HG03103 (cell line): ENCODE results near the gene RNGTT.
"Not testable (repeated sequence)": the region's sequence is repeated elsewhere in the genome, so short reads cannot be mapped to it uniquely, and the experiment has no call there.

ENCODE experiments used
- ATAC-seq: cut with Tn5 transposase; IDR thresholded peaks from one replicate; pipeline ENCODE4 v1.9.1; 2021; ENCODE audit warnings: low read depth; ENCODE audit not compliant: unreplicated experiment

The RNGTT gene

GRCh38 chr6:88825856-88826255, 137.6 kb downstream of the RNGTT start:
- ATAC-seq, result no peak

GRCh38 chr6:88823998-88824397, 139.4 kb downstream of the RNGTT start:
- no peak for ATAC-seq

GRCh38 chr6:88815491-88815890, 147.9 kb downstream of the RNGTT start:
- no peak for ATAC-seq

GRCh38 chr6:88814909-88815308, 148.5 kb downstream of the RNGTT start:
- no peak for ATAC-seq

GRCh38 chr6:88813045-88813444, 150.4 kb downstream of the RNGTT start:
- no peak for ATAC-seq

GRCh38 chr6:88810701-88811100, 152.7 kb downstream of the RNGTT start:
- ATAC-seq, result no peak

GRCh38 chr6:88810089-88810488, 153.3 kb downstream of the RNGTT start:
- ATAC-seq, result no peak

GRCh38 chr6:88808381-88808780, 155.0 kb downstream of the RNGTT start:
- ATAC-seq, result no peak

- no peak for ATAC-seq
Observed at GRCh38 chr6:88807622-88808021, 155.8 kb downstream of the RNGTT start.

- no peak for ATAC-seq
Observed at GRCh38 chr6:88806728-88807127, 156.7 kb downstream of the RNGTT start.

- ATAC-seq, result no peak
Observed at GRCh38 chr6:88804701-88805100, 158.7 kb downstream of the RNGTT start.

GRCh38 chr6:88785478-88785877, 177.9 kb downstream of the RNGTT start:
- ATAC-seq, result no peak

GRCh38 chr6:88780714-88781389, 182.6 kb downstream of the RNGTT start:
- no peak for ATAC-seq

- no peak for ATAC-seq
Observed at GRCh38 chr6:88775866-88776571, 187.4 kb downstream of the RNGTT start.

GRCh38 chr6:88768114-88768513, 195.3 kb downstream of the RNGTT start:
- not testable (repeated sequence) for ATAC-seq

- no peak for ATAC-seq
Observed at GRCh38 chr6:88764081-88764480, 199.3 kb downstream of the RNGTT start.

GRCh38 chr6:88763160-88763559, 200.3 kb downstream of the RNGTT start:
- ATAC-seq, result no peak

- ATAC-seq, result peak; percentile 54
Observed at GRCh38 chr6:88761237-88762031, 202.0 kb downstream of the RNGTT start.

GRCh38 chr6:88760091-88760490, 203.3 kb downstream of the RNGTT start:
- no peak for ATAC-seq

- ATAC-seq, result no peak
Observed at GRCh38 chr6:88750936-88751335, 212.5 kb downstream of the RNGTT start.

GRCh38 chr6:88749849-88750248, 213.6 kb downstream of the RNGTT start:
- ATAC-seq, result no peak
